Stimulated activated CD4-positive, alpha-beta T cell treated with anti-CD3 and anti-CD28 coated beads, Interleukin-2, amount 100 ng/mL, for 48 hours (primary cell): ENCODE measurements around the gene MRPL24.
"Not testable (repeated sequence)": the region's sequence is repeated elsewhere in the genome, so short reads cannot be mapped to it uniquely, and the experiment has no call there.

Experiments
- DNase-seq, 2 donors: peaks; one replicate each; pipeline ENCODE4 v3.0.0-alpha.2; 2020

MRPL24 gene

GRCh38 chr1:156740741-156741480 lies at the start of gene MRPL24:
TSS of gene MRPL24 (minus strand) at chr1:156741088. CDS start at chr1:156738704, 2,384 bp downstream.
- DNase-seq: peak; percentile 87 to 91

DNA sequence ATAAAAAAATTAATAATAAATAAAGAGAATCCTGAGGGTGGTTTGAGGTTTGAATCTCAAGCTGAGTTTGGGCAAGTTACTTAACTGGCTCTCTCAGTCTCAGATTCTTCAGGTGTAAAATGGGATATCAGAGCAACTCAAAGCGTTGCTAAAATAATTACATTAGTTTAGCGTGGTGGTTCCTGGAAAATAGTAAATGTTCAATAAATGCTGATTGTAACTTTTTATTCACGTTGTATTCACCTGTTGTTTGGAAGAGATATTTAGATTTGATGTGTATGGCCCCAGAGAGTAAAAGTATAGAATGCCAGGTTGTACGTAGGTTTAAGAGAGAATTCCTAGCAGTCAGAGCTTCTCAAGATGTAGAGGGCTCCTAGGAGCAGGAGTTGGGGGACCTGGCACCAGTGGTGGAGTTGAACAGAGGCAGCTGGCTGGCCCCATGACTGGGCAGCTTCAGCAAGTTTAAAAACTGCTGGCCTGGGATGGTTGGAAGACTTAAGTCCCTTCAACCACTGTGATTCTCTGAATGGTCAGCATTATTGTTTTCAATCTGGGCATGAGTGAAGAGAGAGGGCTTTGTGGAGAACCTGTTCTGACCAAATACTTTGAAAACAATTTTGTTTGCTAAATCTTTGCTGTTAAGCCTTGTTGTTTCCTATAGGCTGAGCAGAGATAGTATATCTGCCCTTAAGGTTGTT lies 48.9 kb upstream of the MRPL24 start:
- no peak for DNase-seq

DNA sequence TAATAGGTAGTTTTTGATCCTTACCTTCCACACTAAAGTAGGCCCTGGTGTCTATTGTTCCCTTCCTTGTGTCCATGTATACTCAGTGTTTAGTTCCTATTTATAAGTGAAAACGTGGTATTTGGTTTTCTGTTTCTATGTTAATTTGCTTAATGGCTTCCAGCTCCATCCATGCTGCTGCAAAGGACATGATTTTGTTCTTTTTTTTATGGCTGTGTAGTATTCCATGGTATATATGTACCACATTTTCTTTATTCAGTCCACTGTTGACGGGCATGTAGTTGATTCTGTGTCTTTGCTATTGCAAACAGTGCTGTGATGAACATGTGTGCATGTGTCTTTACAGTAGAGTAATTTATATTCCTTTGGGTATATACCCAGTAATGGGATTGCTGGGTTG lies 47.2 kb upstream of the MRPL24 start:
- no peak for DNase-seq

GRCh38 chr1:156786640-156787039 lies 45.8 kb upstream of the MRPL24 start:
- no peak for DNase-seq

DNA sequence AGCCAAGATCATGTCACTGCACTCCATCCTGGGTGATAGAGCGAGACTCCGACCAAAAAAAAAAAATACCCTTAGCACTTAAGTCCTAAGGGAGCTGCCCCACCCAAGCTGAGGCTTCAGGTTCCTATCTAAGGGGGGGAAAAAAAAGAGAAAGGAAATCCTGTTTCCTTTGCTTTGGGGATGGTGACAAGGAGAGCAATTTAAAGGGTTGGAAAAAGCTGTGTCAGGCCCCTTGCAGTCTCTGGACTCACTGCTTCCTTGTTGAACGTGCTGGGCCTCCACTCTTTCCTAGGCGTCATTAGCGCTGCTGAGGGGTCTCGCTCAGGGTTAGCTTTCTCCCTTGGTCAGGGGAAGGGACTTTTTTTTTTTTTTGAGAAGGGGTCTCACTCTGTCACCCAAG lies 44.6 kb upstream of the MRPL24 start:
- DNase-seq: no peak

DNA sequence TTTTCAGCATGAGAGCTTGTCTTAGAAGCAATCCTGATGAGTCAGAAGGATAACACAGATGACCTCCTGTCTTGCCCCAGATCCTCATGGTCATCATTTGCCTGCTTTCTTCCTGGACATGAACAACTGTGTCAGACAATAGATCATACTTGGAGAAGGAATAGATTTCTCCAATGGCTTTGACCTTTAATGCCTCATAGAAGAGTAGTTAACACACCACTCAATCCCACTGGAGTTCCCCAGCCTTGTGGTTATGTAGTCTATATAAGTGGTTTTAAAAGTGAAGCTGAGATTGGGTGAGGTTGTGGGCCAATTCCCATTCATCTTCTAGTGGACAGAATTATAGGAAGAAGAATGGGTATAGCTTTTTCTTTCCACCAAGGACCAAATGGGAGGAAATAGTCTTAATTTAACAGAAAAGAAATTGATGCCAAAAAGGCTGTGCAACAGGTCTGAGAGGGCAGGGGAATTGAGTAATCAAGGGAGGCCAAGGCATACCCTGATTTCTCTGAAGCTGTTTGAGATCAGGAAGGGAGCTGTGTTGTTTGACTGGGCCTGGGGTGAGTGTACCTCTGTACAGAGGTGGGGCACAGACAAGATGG lies 40.8 kb upstream of the MRPL24 start:
- DNase-seq: no peak

- no peak for DNase-seq
Measured at GRCh38 chr1:156777573-156777972, 36.7 kb upstream of the MRPL24 start.

DNA sequence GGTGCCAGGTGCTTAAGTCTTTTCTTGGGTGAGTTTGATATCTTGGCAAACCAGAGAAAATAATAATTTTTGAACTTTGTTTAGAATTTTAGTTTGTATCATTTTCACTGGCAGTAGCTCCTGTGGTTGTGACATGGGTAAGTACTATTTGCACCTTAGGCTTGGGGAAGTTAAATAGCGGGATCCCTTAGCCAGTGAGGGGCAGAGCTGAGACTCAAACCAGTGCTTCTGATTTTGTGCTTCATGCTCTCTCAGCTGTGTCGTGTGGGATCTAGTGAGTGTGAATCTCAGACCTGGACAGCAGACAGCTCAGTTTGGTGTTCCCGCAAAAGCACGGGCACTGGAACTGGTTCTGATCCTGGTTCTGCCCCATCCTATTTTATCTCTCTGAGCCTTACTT lies 36.1 kb upstream of the MRPL24 start:
- no peak for DNase-seq

DNA sequence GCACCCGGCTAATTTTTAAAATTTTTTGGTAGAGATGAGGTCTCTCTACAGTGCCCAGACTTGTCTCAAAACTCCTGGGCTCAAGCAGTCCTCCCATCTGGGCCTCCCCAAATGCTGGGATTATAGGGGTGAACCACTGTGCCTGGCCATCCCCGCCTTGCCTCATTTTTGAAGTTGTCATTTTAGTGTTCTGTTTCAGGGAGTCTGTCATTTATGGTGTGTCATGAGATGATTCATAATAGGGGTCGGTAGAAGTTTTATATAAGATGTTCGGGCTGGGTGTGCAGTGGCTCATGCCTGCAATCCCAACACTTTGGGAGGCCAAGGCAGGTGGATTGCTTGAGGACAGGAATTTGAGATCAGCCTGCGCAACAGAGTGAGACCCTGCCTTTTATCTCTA lies 34.9 kb upstream of the MRPL24 start:
- no peak for DNase-seq

DNA sequence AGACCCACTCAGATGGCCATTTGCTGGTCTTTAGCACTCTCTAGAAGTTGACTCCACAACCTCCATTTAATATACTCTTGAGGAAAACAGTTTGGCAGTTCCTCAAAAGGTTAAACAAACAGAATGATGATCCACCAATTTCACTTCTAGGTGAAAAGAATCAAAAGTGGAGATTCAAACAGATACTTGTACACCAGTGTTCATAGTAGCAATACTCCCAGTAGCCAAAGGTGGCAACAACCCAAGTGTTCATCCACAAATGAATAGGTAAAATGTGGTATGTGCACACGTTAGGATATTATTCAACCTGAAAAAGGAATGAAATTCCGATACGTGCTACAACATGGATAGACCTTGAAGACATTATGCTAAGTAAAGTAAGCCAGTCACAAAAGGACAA lies 32.7 kb upstream of the MRPL24 start:
- DNase-seq: no peak

DNA sequence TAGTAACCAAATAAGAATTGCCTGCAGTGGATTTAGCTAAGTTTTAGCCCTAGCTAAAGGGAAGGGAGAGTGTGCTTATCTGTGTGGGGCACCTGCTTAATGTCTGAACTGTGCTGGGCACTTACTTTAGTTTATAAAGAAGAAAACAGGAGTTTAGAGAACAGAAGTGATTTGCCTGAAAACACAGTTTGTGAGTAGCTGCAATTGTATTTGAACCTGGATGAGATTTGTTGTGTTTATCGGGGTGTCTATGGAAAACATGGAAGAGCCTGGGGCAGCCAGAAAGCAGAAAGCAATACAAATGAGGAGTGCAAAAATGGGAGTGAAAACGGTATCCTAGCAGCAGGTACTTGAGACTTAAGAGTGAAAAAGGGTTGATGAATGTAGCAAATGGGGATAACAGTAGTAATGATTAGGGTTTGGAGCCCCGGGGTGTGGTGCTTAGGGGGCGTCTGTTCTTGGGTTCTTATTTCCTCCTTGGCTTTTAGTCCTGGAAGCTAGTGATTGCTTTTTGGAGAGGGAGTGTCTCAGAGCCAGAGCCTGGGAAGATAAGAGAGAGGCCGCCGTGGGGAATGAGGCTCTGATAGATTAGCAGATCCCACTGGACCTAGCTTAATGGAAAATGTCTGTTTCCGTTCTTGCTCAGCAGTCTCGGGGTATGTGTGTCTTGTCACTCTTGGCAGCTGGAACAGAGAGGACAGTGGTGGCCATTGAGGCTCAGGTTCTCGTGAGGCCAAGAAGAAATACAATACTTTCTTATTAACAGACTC lies 32.0 kb upstream of the MRPL24 start:
- DNase-seq: no peak

DNA sequence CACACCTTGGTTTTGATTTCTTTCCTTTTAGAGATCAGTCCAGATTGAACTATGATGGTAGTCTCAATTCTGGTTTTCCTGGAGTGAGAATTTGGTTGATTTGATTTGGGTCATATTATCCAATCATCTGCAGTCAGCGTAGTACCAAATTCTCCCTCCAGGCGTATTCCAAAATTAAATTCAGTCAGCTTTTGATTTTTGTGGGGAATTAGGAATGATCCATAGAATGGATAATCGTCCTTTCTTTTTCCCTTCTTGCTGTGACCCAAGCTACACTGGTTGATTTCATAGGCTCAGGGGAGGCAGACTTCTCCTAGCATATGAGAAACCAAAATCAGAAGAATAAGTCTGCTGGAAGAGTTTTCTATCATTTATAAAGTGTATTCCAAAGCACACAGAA lies 31.3 kb upstream of the MRPL24 start:
- DNase-seq: no peak

- DNase-seq: no peak
Measured at GRCh38 chr1:156768610-156769295, 27.9 kb upstream of the MRPL24 start.

- no peak for DNase-seq
Measured at GRCh38 chr1:156767879-156768604, 27.2 kb upstream of the MRPL24 start.

DNA sequence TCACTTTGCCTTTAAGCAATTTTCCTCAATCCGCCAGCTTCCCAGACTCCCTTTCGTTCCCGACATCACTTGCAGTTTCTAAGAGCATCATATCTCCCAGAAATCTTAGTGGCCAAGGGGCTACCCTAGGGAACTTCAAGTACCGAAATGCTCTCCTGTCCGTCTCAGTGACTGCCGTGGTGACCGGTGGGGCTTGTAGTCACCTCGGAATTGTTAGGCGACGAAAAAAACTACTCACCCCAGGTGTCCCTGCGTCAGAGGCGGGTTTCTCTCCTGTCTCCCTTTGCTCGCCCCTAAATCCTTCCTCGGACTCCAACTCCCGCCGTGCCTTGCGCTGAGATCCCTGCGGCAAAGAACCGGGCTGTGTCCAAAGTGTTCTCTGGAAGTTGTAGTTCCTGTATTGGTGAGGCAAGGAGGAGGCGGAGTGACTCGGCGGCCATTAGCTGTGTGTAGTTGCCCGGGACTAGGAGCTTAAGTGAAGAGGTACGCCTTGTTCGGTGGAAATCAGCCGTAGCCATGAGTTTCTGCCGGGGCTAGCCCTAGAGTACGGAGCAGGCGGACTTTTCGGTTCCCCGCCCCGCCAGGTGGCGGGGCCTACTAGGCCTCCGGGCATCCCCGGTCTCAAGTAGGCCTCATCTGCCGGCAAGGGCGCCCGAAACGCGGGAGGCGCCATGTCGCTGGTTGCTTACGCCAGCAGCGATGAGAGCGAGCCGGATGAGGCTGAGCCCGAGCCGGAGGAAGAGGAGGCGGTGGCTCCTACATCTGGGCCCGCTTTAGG lies 26.4 kb upstream of the MRPL24 start, which contains the start of gene PRCC:
Gene PRCC, plus strand, starts transcription at position 435 of the 778 bp plus-strand sequence. Its CDS starts 237 bp downstream, at position 672.
- DNase-seq: peak; percentile 88

- no peak for DNase-seq
Measured at GRCh38 chr1:156766298-156767100, 25.6 kb upstream of the MRPL24 start.

- DNase-seq: no peak
Measured at GRCh38 chr1:156765666-156766065, 24.8 kb upstream of the MRPL24 start.

- DNase-seq: not testable (repeated sequence)
Measured at GRCh38 chr1:156765136-156765535, 24.2 kb upstream of the MRPL24 start.

GRCh38 chr1:156760796-156761104 lies 19.9 kb upstream of the MRPL24 start:
- DNase-seq: no peak

DNA sequence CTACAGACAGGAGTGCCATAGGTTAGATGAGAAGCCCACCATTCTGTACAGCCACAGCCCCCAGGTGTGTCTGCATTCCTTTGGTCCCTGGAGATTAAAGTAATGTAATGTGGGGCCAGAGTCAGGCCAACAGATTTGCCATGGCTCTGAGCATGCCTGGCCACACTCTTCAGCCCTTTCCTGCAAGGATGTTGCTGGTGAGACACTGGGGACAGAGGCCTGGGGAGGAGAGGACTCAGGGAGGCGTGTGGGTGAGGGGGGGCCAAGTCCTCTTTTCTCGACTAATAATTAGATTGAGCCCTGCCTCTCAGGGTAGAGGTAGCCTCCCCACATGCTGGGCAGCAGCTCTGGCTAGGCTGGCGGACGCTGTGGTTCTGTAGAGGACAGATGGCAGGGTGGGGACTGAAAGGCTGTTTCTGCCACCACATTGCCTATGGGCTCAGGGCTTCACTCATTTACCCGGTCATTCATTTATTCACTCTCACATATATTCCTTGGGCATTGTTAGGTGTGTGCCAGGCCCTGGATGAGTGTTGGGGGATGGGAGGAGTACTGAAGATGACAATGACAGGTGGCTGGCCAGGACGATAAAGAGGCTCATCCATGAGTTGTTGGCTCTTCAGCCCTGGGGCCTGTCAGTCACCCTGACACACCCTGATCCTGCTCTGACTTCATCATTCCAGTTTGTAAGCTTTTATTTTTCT lies 19.4 kb upstream of the MRPL24 start:
- DNase-seq: no peak
